ENCODE results near the gene GPR50.

GRCh38 chrX:151169783-151170182, 6.6 kb upstream of the GPR50 start:
- no peak for TF ChIP-seq CTCF (conservative IDR thresholded peaks at IDR 0.05; ENCODE audit: low read length)
- TF ChIP-seq EZH2phosphoT487 (IDR thresholded peaks at IDR 0.05; ENCODE audit: borderline replicate concordance) = no peak
